GM12875 (cell line): ENCODE measurements around the gene TRAPPC8.
"Not testable (repeated sequence)": the region's sequence is repeated elsewhere in the genome, so short reads cannot be mapped to it uniquely, and the experiment has no call there.

ENCODE experiments used
- H3K4me3 ChIP-seq: one replicate; pipeline ENCODE4 v1.5.1; 2011; ENCODE audit warnings: low read depth, low read length, control low read depth
- CTCF ChIP-seq: IDR thresholded peaks from 2 replicates; pipeline ENCODE4 v1.5.1; 2011; ENCODE audit warnings: low read depth, mild to moderate bottlenecking, control low read depth, inconsistent platforms, low read length, moderate library complexity, borderline replicate concordance; ENCODE audit not compliant: insufficient read depth

TRAPPC8 gene

DNA sequence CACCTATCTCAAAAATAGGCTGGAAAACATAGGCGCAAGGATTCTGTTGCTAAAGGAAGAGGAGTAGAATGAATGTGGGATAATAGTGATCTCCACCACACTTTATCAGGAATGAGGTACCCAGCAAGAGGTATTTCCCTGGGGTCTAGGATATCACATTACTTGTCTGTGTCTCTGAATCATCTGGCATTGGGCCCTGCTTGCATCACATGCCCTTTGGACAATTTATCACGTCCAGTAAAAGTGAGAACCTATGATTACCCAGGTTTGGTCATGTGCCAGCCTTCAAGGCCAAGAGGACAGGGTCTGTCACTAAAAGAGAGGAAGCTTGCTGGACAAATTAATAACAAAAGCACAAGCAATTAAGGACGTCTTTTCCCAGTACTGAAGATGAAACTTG is 11.4 kb upstream of the TRAPPC8 start:
- no peak overlapping the region for H3K4me3 ChIP-seq
- TF ChIP-seq CTCF: no peak

DNA sequence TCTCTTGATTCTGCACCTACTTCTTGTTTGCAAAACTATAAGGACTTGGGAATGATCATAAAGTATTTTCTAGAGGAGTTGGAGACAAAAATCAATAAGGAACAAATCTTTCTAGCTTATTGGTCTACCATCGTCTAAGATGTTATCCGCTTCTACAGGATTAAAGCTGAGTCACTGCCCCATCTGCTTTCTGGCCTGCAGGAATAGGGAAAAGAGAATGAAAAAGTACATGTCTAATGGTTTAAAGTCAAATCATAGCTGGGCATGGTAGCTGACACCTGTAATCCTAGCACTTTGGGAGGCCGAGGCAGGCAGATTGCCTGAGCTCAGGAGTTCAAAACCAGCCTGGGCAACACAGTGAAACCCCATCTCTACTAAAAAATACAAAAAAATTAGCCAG is 10.8 kb upstream of the TRAPPC8 start:
- not testable (repeated sequence) for H3K4me3 ChIP-seq

DNA sequence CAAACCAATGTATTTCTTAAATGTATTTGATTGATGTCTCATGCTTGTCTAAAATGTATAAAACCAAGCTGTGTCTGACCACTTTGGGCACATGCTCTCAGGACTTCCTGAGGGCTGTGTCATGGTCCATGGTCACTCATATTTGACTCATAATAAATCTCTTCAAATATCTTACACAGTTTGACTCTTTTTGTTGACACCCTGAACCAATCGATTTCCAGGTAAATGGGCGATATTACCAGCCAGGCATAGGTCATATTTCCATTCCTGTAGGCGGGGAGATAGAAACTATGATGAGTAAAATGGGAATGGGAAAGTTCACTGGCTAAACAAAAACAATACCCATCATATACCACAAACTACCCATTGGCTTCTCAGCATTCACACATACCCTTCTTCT is 9.3 kb upstream of the TRAPPC8 start:
- no peak overlapping the region for H3K4me3 ChIP-seq
- no peak for TF ChIP-seq CTCF

- TF ChIP-seq CTCF: no peak
- H3K4me3 ChIP-seq: no peak overlapping the region
Measured at GRCh38 chr18:31950583-31950982, 7.7 kb upstream of the TRAPPC8 start.

GRCh38 chr18:31948349-31948748 is 5.4 kb upstream of the TRAPPC8 start:
- H3K4me3 ChIP-seq: not testable (repeated sequence)

GRCh38 chr18:31946305-31947046 is 3.5 kb upstream of the TRAPPC8 start:
- H3K4me3 ChIP-seq: no peak overlapping the region
- no peak for TF ChIP-seq CTCF

DNA sequence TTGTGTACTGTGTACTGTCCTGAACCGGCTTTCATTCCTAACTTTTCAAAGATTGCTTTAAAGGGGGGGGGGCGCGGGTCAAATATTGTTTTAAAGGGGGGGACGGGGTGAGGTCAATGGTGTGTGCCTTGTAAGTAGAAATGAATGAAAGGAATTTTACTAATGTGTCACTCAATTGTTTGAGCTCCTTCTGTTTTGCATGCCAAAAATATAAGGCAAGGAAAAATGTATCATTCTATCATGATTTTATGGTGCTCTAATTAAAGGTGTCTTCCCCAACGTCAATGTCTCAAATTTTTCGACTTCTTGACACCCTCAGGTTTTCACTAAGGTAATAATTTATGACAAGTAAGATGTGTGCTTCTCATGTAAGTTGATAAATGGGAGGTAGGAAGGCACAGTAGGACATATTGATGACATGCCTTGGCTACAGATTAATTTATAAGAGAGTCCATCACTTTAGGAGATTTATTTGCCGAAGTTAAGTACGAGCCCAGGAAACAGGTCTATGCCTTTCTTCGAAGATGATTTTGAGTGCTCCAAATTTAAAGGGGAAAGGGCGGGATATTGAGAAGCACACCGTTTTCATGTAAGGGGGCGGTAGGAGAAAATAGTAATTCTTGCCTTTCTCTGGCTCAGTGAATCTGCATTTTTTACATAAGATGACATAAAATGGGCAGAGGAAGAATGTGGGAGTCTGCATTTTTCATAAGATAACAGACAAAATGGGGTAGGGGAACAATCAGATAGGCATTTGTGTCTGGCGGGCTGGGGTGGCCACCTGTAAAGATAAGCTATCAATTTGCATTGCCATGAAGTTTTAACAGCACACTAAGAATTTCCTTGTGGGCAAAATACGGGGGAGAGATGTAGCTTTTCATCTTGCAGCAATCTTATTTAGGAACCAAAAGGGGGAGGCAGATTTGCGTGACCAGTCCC is 1.2 kb upstream of the TRAPPC8 start:
- no peak for TF ChIP-seq CTCF
- H3K4me3 ChIP-seq: peak overlapping the region; percentile 57

DNA sequence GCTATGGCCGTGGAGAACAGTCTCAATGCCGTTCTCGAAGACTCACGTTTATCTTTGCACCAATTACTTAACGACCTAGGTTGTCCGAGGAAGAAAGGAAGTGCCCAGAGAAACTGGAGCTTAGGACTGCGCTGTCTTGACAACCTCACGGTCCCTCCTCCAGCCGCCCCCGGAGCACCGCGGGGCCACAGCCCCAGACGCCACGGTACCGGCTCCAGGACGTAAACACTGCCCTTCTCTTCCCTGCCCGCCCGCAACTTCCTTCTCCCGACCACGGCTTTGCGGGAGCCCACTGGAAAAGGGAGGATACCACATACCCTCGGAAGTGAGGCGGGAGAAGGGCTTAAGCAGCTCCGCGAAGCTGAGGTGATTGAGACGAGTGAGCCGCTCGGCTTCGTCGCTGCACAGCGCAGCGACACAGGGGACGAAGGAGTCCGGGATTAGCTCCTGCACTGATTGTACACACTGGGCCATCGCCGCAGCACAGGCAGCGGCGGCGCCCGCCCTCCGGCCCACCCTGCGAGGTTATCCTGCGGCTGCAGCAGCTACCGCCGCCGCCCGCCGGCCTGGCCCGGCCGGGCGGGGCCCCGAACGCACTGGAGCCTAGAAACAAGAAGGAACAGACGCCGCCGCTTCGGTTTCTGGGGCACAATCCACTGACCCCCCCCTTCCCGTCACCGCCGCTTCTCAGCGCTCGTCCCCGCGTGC is 483 bp downstream of the TRAPPC8 start:
- peak overlapping the region; percentile 81 for H3K4me3 ChIP-seq
- no peak for TF ChIP-seq CTCF
